Keratinocyte (primary cell): ENCODE data around the gene PPP2R5E. TPM values are rescaled to one million over a fixed set of nuclear protein-coding genes. Genes with fewer than 3 reads are reported as not detected.

Experiments used
- DNase-seq: peaks from one replicate; pipeline ENCODE4 v3.0.0-alpha.2; 2011; ENCODE audit warnings: low read depth, missing footprints, low spot score
- FAIRE-seq: peaks from 2 replicates; lab custom pipeline; 2011; peaks lifted over from hg19 to GRCh38; lab: Jason Lieb, UNC
- H2AFZ ChIP-seq: 2 replicates; pipeline ENCODE4 v1.6.0; 2012; ENCODE audit warnings: low read length, control low read depth, inconsistent platforms; ENCODE audit not compliant: control insufficient read depth
- H3K27ac ChIP-seq: 2 replicates; pipeline ENCODE4 v1.5.1; 2011; ENCODE audit warnings: low read length; ENCODE audit not compliant: control insufficient read depth, insufficient read depth
- H3K27me3 ChIP-seq: 3 replicates; pipeline ENCODE4 v1.6.0; 2011; ENCODE audit warnings: low read length; ENCODE audit not compliant: control insufficient read depth, insufficient read depth; ENCODE audit errors: extremely low read depth
- H3K36me3 ChIP-seq, 2 experiments: 2 replicates in 1 of 2; 3 replicates in 1 of 2; pipeline ENCODE4 v1.5.1; 2011; ENCODE audit warnings: low read length in 2 of 2, mild to moderate bottlenecking in 1 of 2; ENCODE audit not compliant: control insufficient read depth in 2 of 2, insufficient read depth in 2 of 2; ENCODE audit errors: extremely low read depth in 1 of 2
- H3K4me1 ChIP-seq: 3 replicates; pipeline ENCODE4 v1.5.1; 2011; ENCODE audit warnings: low read length; ENCODE audit not compliant: control insufficient read depth, insufficient read depth; ENCODE audit errors: extremely low read depth
- H3K4me2 ChIP-seq: 3 replicates; pipeline ENCODE4 v1.6.0; 2011; ENCODE audit warnings: low read depth, low read length; ENCODE audit not compliant: control insufficient read depth, insufficient read depth; ENCODE audit errors: extremely low read depth
- H3K4me3 ChIP-seq, 3 experiments: fragments of 200-600 bp in 1 of 3; sonication (generic) in 1 of 3; 2 replicates in 2 of 3; 3 replicates in 1 of 3; pipeline ENCODE4 v1.5.1; 2011 to 2016; ENCODE audit warnings: low read length in 3 of 3, mild to moderate bottlenecking in 3 of 3, control low read depth in 2 of 3, inconsistent platforms in 1 of 3, low read depth in 1 of 3, mixed read lengths in 1 of 3, mixed run types in 1 of 3, moderate library complexity in 1 of 3; ENCODE audit not compliant: control insufficient read depth in 2 of 3, insufficient read depth in 2 of 3; ENCODE audit errors: extremely low read depth in 1 of 3
- H3K79me2 ChIP-seq: 2 replicates; pipeline ENCODE4 v1.6.0; 2012; ENCODE audit warnings: low read length; ENCODE audit not compliant: control insufficient read depth, insufficient read depth
- H3K9ac ChIP-seq: 3 replicates; pipeline ENCODE4 v1.6.0; 2011; ENCODE audit warnings: low read length; ENCODE audit not compliant: control insufficient read depth, insufficient read depth; ENCODE audit errors: extremely low read depth
- H3K9me1 ChIP-seq: 3 replicates; pipeline ENCODE4 v1.6.0; 2011; ENCODE audit warnings: low read length; ENCODE audit not compliant: control insufficient read depth, insufficient read depth; ENCODE audit errors: extremely low read depth
- H3K9me3 ChIP-seq: 2 replicates; pipeline ENCODE4 v1.5.1; 2012; ENCODE audit warnings: low read depth, low read length; ENCODE audit not compliant: control insufficient read depth
- H4K20me1 ChIP-seq: 3 replicates; pipeline ENCODE4 v1.6.0; 2011; ENCODE audit warnings: low read length; ENCODE audit not compliant: control insufficient read depth, insufficient read depth; ENCODE audit errors: extremely low read depth
- EZH2 ChIP-seq: IDR thresholded peaks from one replicate; pipeline ENCODE4 v1.6.1; 2012; ENCODE audit warnings: inconsistent platforms, mild to moderate bottlenecking, low read length, moderate library complexity
- dilution Hi-C: fragments of 300-500 bp; cut with MboI; formaldehyde crosslinking; loops from one replicate; pipeline ENCODE4 v1.7.0; 2020; ENCODE audit warnings: low sequenced_read_pairs; ENCODE audit not compliant: extremely low pct_ligation_motif_present
- polyA plus RNA-seq, 5 experiments: library from polyadenylated mRNA; depleted of rRNA in 3 of 5; stranded (reverse) in 3 of 5; stranded (forward) in 1 of 5; unstranded in 1 of 5; fragments of >200 nt; gene quantifications; 1 replicate in 1 of 5; 2 replicates in 3 of 5; 3 replicates in 1 of 5; pipeline versions ENCODE4 v1.2.1 to v1.2.3, GENCODE V29; 2011 to 2012; ENCODE audit warnings: missing spikeins in 2 of 5, low read depth in 1 of 5, low replicate concordance in 1 of 5
- TF ChIP-seq, protein P1 (sequence below), 3 experiments: IDR thresholded peaks in 1 of 3; conservative IDR thresholded peaks in 1 of 3; optimal IDR thresholded peaks in 1 of 3; 2 replicates in 2 of 3; 3 replicates in 1 of 3; pipeline versions ENCODE3 to v1.5.1; 2011; ENCODE audit warnings: low read length in 3 of 3, mild to moderate bottlenecking in 3 of 3, moderate library complexity in 2 of 3, control low read depth in 1 of 3, inconsistent platforms in 1 of 3; ENCODE audit not compliant: insufficient read depth in 2 of 3; ENCODE audit errors: extremely low read depth in 1 of 3

PPP2R5E gene
- polyA plus RNA-seq, 1 donor (not counting 4 experiments of a cell fraction or from before 2014, with no cell fraction given), result 22.7 TPM

DNA sequence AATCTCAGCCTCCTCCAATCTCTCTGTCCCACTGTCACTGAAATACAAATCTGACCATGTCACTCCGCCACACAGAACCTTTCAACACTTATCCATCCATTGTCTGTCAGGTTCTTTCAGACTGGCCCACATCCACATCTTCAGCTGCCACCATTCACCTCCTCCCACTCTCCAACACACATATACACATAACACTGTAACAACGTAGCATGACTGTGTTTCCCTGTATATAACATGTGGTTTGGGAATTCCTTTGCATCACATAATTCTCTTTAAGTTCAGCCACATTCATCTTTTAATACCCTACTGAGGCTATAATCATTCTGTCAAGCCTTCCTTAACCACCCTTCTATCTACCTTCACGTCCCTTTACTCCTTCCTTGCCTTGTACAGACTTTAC lies 99.2 kb downstream of the PPP2R5E start:
- no peak for FAIRE-seq

DNA sequence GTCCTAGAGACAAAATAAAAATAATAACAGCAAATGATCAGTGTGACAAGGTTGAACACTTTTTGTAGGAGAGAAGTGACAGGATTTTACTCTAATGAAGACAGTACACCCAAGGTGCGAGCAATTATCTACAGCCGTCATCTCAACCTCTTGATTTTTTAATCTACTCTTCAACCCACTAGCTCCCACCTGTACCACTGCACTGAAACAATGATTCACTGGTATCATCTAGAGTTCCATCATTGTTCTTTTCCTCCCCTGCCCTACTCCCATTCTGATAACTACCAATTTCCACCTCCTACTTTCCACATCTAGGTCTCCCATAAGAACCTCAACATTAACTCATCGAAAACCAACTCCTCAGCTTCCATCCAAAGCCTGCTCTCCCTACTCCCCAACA lies 99.8 kb downstream of the PPP2R5E start:
- FAIRE-seq (no peak), DNase-seq (no peak)
- dilution Hi-C loops, result no loop called here
- no peak overlapping the region for H3K9ac ChIP-seq
- H3K27me3 ChIP-seq, result no peaks in the 10 kb centered on the region
- H3K4me2 ChIP-seq, result no peak overlapping the region
- H2AFZ ChIP-seq, result no peak overlapping the region
- H3K4me1 ChIP-seq, result peaks cover 9% of the 10 kb centered on the region
- no peaks in the 10 kb centered on the region for H3K36me3 ChIP-seq
- no peak overlapping the region for H3K4me3 ChIP-seq
- no peak overlapping the region for H3K27ac ChIP-seq
- TF ChIP-seq EZH2, result no peak
- TF ChIP-seq, protein P1, sequence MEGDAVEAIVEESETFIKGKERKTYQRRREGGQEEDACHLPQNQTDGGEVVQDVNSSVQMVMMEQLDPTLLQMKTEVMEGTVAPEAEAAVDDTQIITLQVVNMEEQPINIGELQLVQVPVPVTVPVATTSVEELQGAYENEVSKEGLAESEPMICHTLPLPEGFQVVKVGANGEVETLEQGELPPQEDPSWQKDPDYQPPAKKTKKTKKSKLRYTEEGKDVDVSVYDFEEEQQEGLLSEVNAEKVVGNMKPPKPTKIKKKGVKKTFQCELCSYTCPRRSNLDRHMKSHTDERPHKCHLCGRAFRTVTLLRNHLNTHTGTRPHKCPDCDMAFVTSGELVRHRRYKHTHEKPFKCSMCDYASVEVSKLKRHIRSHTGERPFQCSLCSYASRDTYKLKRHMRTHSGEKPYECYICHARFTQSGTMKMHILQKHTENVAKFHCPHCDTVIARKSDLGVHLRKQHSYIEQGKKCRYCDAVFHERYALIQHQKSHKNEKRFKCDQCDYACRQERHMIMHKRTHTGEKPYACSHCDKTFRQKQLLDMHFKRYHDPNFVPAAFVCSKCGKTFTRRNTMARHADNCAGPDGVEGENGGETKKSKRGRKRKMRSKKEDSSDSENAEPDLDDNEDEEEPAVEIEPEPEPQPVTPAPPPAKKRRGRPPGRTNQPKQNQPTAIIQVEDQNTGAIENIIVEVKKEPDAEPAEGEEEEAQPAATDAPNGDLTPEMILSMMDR (optimal IDR thresholded peaks at IDR 0.05 in 1 of 3, IDR thresholded peaks at IDR 0.05 in 1 of 3, conservative IDR thresholded peaks at IDR 0.05 in 1 of 3; ENCODE audit: extremely low read depth in 1 of 3, insufficient read depth in 2 of 3, low read length in 3 of 3), result no peak
- peaks cover 61% of the 10 kb centered on the region for H3K79me2 ChIP-seq
- H4K20me1 ChIP-seq, result no peaks in the 10 kb centered on the region
- H3K9me3 ChIP-seq, result no peaks in the 10 kb centered on the region
- no peaks in the 10 kb centered on the region for H3K9me1 ChIP-seq

More for the DNA sequence above, 99.2 kb downstream of the PPP2R5E start:
- H3K79me2 ChIP-seq, result peaks cover 61% of the 10 kb centered on the region
- no peak overlapping the region for H3K9ac ChIP-seq
- no peak overlapping the region for H3K4me2 ChIP-seq
- no peak overlapping the region for H3K4me3 ChIP-seq
- H4K20me1 ChIP-seq, result no peaks in the 10 kb centered on the region
- no peaks in the 10 kb centered on the region for H3K9me3 ChIP-seq
- H3K36me3 ChIP-seq, result no peaks in the 10 kb centered on the region
- TF ChIP-seq EZH2, result no peak
- TF ChIP-seq, protein P1 (optimal IDR thresholded peaks at IDR 0.05 in 1 of 3, IDR thresholded peaks at IDR 0.05 in 1 of 3, conservative IDR thresholded peaks at IDR 0.05 in 1 of 3; ENCODE audit: extremely low read depth in 1 of 3, insufficient read depth in 2 of 3, low read length in 3 of 3), result no peak
- H3K9me1 ChIP-seq, result no peaks in the 10 kb centered on the region
- H3K27me3 ChIP-seq, result no peaks in the 10 kb centered on the region
- peaks cover 10% of the 10 kb centered on the region for H3K4me1 ChIP-seq
- no peak overlapping the region for H2AFZ ChIP-seq
- dilution Hi-C loops, result no loop called here
- H3K27ac ChIP-seq, result no peak overlapping the region
- DNase-seq, result no peak
